Astrocyte (in vitro differentiated cells and primary cell): Measurements from ENCODE around the gene ZNF775. TPM values are rescaled to one million over a fixed set of nuclear protein-coding genes. Genes with fewer than 3 reads are reported as not detected.

Source experiments
- DNase-seq: peaks from one replicate; pipeline ENCODE4 v3.0.0-alpha.2; 2010; ENCODE audit warnings: low read depth
- FAIRE-seq: peaks from 2 replicates; lab custom pipeline; 2011; peaks lifted over from hg19 to GRCh38; lab: Jason Lieb, UNC
- H2AFZ ChIP-seq: 2 replicates; pipeline ENCODE4 v1.6.0; 2012; ENCODE audit warnings: low read depth, low read length, inconsistent platforms
- H3K27ac ChIP-seq: 2 replicates; pipeline ENCODE4 v1.5.1; 2011; ENCODE audit warnings: low read depth, low read length, inconsistent platforms
- H3K27me3 ChIP-seq: 2 replicates; pipeline ENCODE4 v1.6.0; 2011; ENCODE audit warnings: low read length, inconsistent platforms; ENCODE audit not compliant: insufficient read depth
- H3K36me3 ChIP-seq: 2 replicates; pipeline ENCODE4 v1.5.1; 2011; ENCODE audit warnings: low read length, inconsistent platforms; ENCODE audit not compliant: insufficient read depth
- H3K4me1 ChIP-seq: 2 replicates; pipeline ENCODE4 v1.5.1; 2011; ENCODE audit warnings: low read length, inconsistent platforms; ENCODE audit not compliant: insufficient read depth
- H3K4me2 ChIP-seq: 2 replicates; pipeline ENCODE4 v1.6.0; 2012; ENCODE audit warnings: low read length, inconsistent platforms
- H3K4me3 ChIP-seq: 2 replicates; pipeline ENCODE4 v1.5.1; 2011; ENCODE audit warnings: low read depth, mild to moderate bottlenecking, low read length, inconsistent platforms; ENCODE audit not compliant: insufficient read depth
- H3K79me2 ChIP-seq: 2 replicates; pipeline ENCODE4 v1.6.0; 2012; ENCODE audit warnings: mild to moderate bottlenecking, low read length, inconsistent platforms; ENCODE audit not compliant: insufficient read depth
- H3K9ac ChIP-seq: 2 replicates; pipeline ENCODE4 v1.6.0; 2012; ENCODE audit warnings: mild to moderate bottlenecking, low read length, inconsistent platforms
- H3K9me3 ChIP-seq: 2 replicates; pipeline ENCODE4 v1.5.1; 2012; ENCODE audit warnings: low read depth, mild to moderate bottlenecking, low read length, inconsistent platforms; ENCODE audit not compliant: insufficient read depth
- H4K20me1 ChIP-seq: 2 replicates; pipeline ENCODE4 v1.6.0; 2012; ENCODE audit warnings: low read length, inconsistent platforms; ENCODE audit not compliant: insufficient read depth
- H3K27ac Mint-ChIP-seq: one replicate; pipeline ENCODE4 v1.8.0; 2021; ENCODE audit warnings: mild to moderate bottlenecking, mixed read lengths; ENCODE audit not compliant: unreplicated experiment
- H3K27me3 Mint-ChIP-seq: one replicate; pipeline ENCODE4 v1.8.0; 2021; ENCODE audit warnings: low read depth, mixed read lengths; ENCODE audit not compliant: unreplicated experiment
- H3K36me3 Mint-ChIP-seq: one replicate; pipeline ENCODE4 v1.8.0; 2021; ENCODE audit warnings: low read depth, mixed read lengths; ENCODE audit not compliant: unreplicated experiment
- H3K4me1 Mint-ChIP-seq: one replicate; pipeline ENCODE4 v1.8.0; 2021; ENCODE audit warnings: low read depth, mixed read lengths; ENCODE audit not compliant: unreplicated experiment
- H3K4me3 Mint-ChIP-seq: one replicate; pipeline ENCODE4 v1.8.0; 2021; ENCODE audit warnings: mild to moderate bottlenecking, moderate library complexity, mixed read lengths; ENCODE audit not compliant: unreplicated experiment
- H3K9me3 Mint-ChIP-seq: one replicate; pipeline ENCODE4 v1.8.0; 2021; ENCODE audit warnings: mild to moderate bottlenecking, mixed read lengths; ENCODE audit not compliant: unreplicated experiment
- EZH2 ChIP-seq: IDR thresholded peaks from 2 replicates; pipeline ENCODE4 v1.6.1; 2012; ENCODE audit warnings: mild to moderate bottlenecking, low read length, inconsistent platforms; ENCODE audit not compliant: insufficient read depth
- total RNA-seq: library from RNA; stranded (reverse); gene quantifications from 2 replicates; pipeline ENCODE4 v1.2.1, GENCODE V29; 2021
- TF ChIP-seq, protein P1 (sequence below): IDR thresholded peaks from 2 replicates; pipeline ENCODE4 v1.5.1; 2011; ENCODE audit warnings: low read depth, mild to moderate bottlenecking, inconsistent platforms, low read length, moderate library complexity; ENCODE audit not compliant: insufficient read depth

Gene ZNF775
- total RNA-seq, 1 donor from 2014 or later = 6.5 TPM

GRCh38 chr7:150407588-150408392 lies 28.7 kb downstream of the ZNF775 start:
- Mint-ChIP-seq H3K4me3 (no peak overlapping the region), H3K27me3 (no peaks in the 10 kb centered on the region), H3K36me3 (peaks cover 17% of the 10 kb centered on the region), H3K4me1 (peaks cover 34% of the 10 kb centered on the region), H3K9me3 (no peaks in the 10 kb centered on the region), H3K27ac (no peak overlapping the region)
- H3K4me2 ChIP-seq = no peak overlapping the region
- H3K9me3 ChIP-seq = no peaks in the 10 kb centered on the region
- peaks cover 8% of the 10 kb centered on the region for H3K4me1 ChIP-seq
- no peak for TF ChIP-seq EZH2
- TF ChIP-seq, protein P1, sequence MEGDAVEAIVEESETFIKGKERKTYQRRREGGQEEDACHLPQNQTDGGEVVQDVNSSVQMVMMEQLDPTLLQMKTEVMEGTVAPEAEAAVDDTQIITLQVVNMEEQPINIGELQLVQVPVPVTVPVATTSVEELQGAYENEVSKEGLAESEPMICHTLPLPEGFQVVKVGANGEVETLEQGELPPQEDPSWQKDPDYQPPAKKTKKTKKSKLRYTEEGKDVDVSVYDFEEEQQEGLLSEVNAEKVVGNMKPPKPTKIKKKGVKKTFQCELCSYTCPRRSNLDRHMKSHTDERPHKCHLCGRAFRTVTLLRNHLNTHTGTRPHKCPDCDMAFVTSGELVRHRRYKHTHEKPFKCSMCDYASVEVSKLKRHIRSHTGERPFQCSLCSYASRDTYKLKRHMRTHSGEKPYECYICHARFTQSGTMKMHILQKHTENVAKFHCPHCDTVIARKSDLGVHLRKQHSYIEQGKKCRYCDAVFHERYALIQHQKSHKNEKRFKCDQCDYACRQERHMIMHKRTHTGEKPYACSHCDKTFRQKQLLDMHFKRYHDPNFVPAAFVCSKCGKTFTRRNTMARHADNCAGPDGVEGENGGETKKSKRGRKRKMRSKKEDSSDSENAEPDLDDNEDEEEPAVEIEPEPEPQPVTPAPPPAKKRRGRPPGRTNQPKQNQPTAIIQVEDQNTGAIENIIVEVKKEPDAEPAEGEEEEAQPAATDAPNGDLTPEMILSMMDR = no peak
- no peak overlapping the region for H3K9ac ChIP-seq
- H3K79me2 ChIP-seq = no peaks in the 10 kb centered on the region
- H3K27me3 ChIP-seq = no peaks in the 10 kb centered on the region
- H3K4me3 ChIP-seq = no peak overlapping the region
- no peak overlapping the region for H3K27ac ChIP-seq
- no peaks in the 10 kb centered on the region for H3K36me3 ChIP-seq
- FAIRE-seq (no peak), DNase-seq (no peak)
- no peaks in the 10 kb centered on the region for H4K20me1 ChIP-seq
- H2AFZ ChIP-seq = no peak overlapping the region

DNA sequence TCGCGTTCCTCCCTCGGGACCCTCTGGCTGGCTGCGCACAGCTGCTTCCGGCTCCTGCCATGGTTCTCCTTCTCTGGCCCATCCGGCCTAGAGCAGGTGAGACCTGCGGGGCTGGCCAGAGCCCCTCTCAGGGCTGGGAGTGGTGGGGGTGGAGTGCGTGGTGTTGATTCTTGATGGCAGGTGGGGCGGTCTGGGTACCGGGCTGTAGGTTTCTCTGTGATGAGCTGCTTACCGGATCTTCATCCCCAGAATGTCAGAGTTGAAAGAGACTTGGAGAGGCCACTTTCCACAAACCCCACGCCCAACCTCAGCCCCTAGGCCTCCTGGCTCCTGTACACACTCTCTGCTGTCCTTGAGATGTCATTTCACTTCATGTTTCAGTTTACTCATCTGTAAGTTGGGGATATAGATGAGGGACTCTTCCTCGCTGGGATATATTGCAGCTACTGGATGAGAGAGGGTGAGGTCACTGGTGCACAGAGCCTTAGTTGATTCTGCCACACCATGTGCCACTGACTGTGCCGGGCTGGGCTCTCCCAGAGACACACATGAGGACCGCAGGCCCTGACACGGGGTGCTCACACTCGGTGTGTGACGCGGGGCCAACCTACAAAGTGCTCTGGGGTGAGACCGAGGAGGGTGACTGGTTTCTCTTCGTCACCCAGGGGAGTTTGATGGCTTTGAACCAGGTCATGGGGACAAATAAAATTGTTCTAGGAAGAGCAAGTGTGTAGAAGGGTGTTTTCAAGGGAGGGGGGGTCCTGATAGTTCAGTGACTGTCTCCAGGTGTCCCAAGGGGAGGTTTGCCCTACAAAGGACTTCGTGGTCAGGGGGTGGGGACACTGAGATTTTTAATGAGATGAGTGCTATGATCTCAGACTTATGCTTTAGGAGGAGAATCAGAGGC lies 29.5 kb downstream of the ZNF775 start:
- Mint-ChIP-seq H3K4me1 (peaks cover 30% of the 10 kb centered on the region), H3K9me3 (no peaks in the 10 kb centered on the region), H3K27ac (no peak overlapping the region), H3K27me3 (peaks cover 2% of the 10 kb centered on the region), H3K36me3 (peaks cover 17% of the 10 kb centered on the region), H3K4me3 (peak overlapping the region; percentile 27)
- Histone ChIP-seq H3K4me1 (peaks cover 8% of the 10 kb centered on the region), H2AFZ (no peak overlapping the region), H3K27me3 (no peaks in the 10 kb centered on the region), H3K9ac (no peak overlapping the region), H3K4me3 (no peak overlapping the region), H4K20me1 (no peaks in the 10 kb centered on the region), H3K4me2 (no peak overlapping the region), H3K9me3 (no peaks in the 10 kb centered on the region), H3K27ac (no peak overlapping the region), H3K79me2 (no peaks in the 10 kb centered on the region), H3K36me3 (no peaks in the 10 kb centered on the region)
- TF ChIP-seq, protein P1 = no peak
- TF ChIP-seq EZH2 = no peak
- no peak for DNase-seq
- FAIRE-seq = no peak
